Forelimb muscle (tissue), 1 donor: Measurements from ENCODE around the gene CCDC93. TPM values are rescaled to one million over a fixed set of nuclear protein-coding genes. Genes with fewer than 3 reads are reported as not detected.

ENCODE experiments used
- DNase-seq: peaks from one replicate; pipeline ENCODE4 v3.0.0-alpha.2; 2013; ENCODE audit warnings: low read depth
- polyA plus RNA-seq: library from polyadenylated mRNA; unstranded; fragments of 120-200 nt; gene quantifications from one replicate; pipeline ENCODE4 v1.2.1, GENCODE V29; 2013; ENCODE audit not compliant: insufficient read length

Gene CCDC93
- polyA plus RNA-seq, 1 donor = 27.5 TPM

- DNase-seq = no peak
Observed at GRCh38 chr2:117987121-117987520, 26.7 kb downstream of the CCDC93 start.

GRCh38 chr2:117985092-117985491 is 28.8 kb downstream of the CCDC93 start:
- no peak for DNase-seq

GRCh38 chr2:117984208-117984607 is 29.7 kb downstream of the CCDC93 start:
- no peak for DNase-seq

- DNase-seq = no peak
Observed at GRCh38 chr2:117983040-117983439, 30.8 kb downstream of the CCDC93 start.

GRCh38 chr2:117982376-117983033 is 31.4 kb downstream of the CCDC93 start:
- no peak for DNase-seq

- no peak for DNase-seq
Observed at GRCh38 chr2:117981810-117982209, 32.1 kb downstream of the CCDC93 start.

- no peak for DNase-seq
Observed at GRCh38 chr2:117980783-117981676, 32.8 kb downstream of the CCDC93 start.

GRCh38 chr2:117979911-117980701 is 33.8 kb downstream of the CCDC93 start:
- DNase-seq = no peak

- no peak for DNase-seq
Observed at GRCh38 chr2:117977696-117978095, 36.2 kb downstream of the CCDC93 start.

GRCh38 chr2:117976581-117976980 is 37.3 kb downstream of the CCDC93 start:
- DNase-seq = no peak

- no peak for DNase-seq
Observed at GRCh38 chr2:117973498-117974082, 40.3 kb downstream of the CCDC93 start.

GRCh38 chr2:117972476-117973123 is 41.3 kb downstream of the CCDC93 start:
- no peak for DNase-seq

- DNase-seq = no peak
Observed at GRCh38 chr2:117968722-117969121, 45.1 kb downstream of the CCDC93 start.

GRCh38 chr2:117967977-117968718 is 45.7 kb downstream of the CCDC93 start:
- no peak for DNase-seq

- no peak for DNase-seq
Observed at GRCh38 chr2:117963446-117963845, 50.4 kb downstream of the CCDC93 start.

- DNase-seq = no peak
Observed at GRCh38 chr2:117961201-117961600, 52.7 kb downstream of the CCDC93 start.

- DNase-seq = no peak
Observed at GRCh38 chr2:117960231-117960630, 53.6 kb downstream of the CCDC93 start.

- DNase-seq = no peak
Observed at GRCh38 chr2:117958186-117958585, 55.7 kb downstream of the CCDC93 start.

GRCh38 chr2:117957616-117958015 is 56.3 kb downstream of the CCDC93 start:
- DNase-seq = no peak

GRCh38 chr2:117956036-117956796 is 57.7 kb downstream of the CCDC93 start:
- DNase-seq = no peak
